Lung (tissue), 12 donors: ENCODE measurements around the gene ZNF445. TPM values are rescaled to one million over a fixed set of nuclear protein-coding genes. Genes with fewer than 3 reads are reported as not detected.

Experiments used
- ATAC-seq: fragments of 200-7000 bp; cut with Tn5 transposase; one replicate; pipeline ENCODE4 v1.9.1; 2020; ENCODE audit warnings: moderate number of reproducible peaks; ENCODE audit not compliant: insufficient read depth, low FRiP score
- DNase-seq, 3 donors: peaks; one replicate each; pipeline ENCODE4 v3.0.0-alpha.2; 2013 to 2017
- H3K27ac ChIP-seq, 2 donors: one replicate each; pipeline ENCODE4 v1.5.1; 2013; ENCODE audit warnings: mild to moderate bottlenecking in 2 of 2, moderate library complexity in 2 of 2, control low read depth in 1 of 2, inconsistent platforms in 1 of 2, low read depth in 1 of 2, low read length in 1 of 2
- H3K27me3 ChIP-seq, 3 donors: one replicate each; pipeline ENCODE4 v1.5.1; 2013; ENCODE audit warnings: low read length in 2 of 3; ENCODE audit not compliant: control insufficient read depth in 3 of 3, insufficient read depth in 3 of 3
- H3K36me3 ChIP-seq, 4 donors: one replicate each; pipeline ENCODE4 v1.5.1; 2013; ENCODE audit warnings: low read length in 4 of 4, mild to moderate bottlenecking in 1 of 4, moderate library complexity in 1 of 4; ENCODE audit not compliant: control insufficient read depth in 4 of 4, insufficient read depth in 4 of 4
- H3K4me1 ChIP-seq, 5 donors: one replicate each; pipeline ENCODE4 v1.5.1; 2013; ENCODE audit warnings: low read length in 5 of 5, mild to moderate bottlenecking in 2 of 5, moderate library complexity in 1 of 5; ENCODE audit not compliant: control insufficient read depth in 5 of 5, insufficient read depth in 5 of 5
- H3K4me3 ChIP-seq: one replicate; pipeline ENCODE4 v1.5.1; 2013; ENCODE audit warnings: mild to moderate bottlenecking, control low read depth, moderate library complexity
- H3K9ac ChIP-seq, 2 donors: one replicate each; pipeline ENCODE4 v1.5.1; 2013; ENCODE audit warnings: low read length in 2 of 2, control low read depth in 1 of 2; ENCODE audit not compliant: insufficient read depth in 1 of 2
- H3K9me3 ChIP-seq, 4 donors: one replicate each; pipeline ENCODE4 v1.5.1; 2013; ENCODE audit warnings: low read length in 3 of 4, mild to moderate bottlenecking in 1 of 4, moderate library complexity in 1 of 4; ENCODE audit not compliant: control insufficient read depth in 4 of 4, insufficient read depth in 3 of 4
- WGBS, 2 donors: extraction: QIAGEN DNeasy Blood & Tissue Kit; methylation state at CpG; one replicate each; pipeline ENCODE4 v1.1.7; 2013; 5-methylcytosine and 5-hydroxymethylcytosine counted together
- polyA plus RNA-seq, 2 donors: library from polyadenylated mRNA; stranded (reverse); fragments of 200-250 nt; gene quantifications; one replicate each; pipeline ENCODE4 v1.2.1, GENCODE V29; 2013
- total RNA-seq, 2 donors: library from RNA; depleted of rRNA in 1 of 2; stranded (reverse); fragments of >200 nt in 1 of 2; gene quantifications; one replicate each; pipeline ENCODE4 v1.2.1, GENCODE V29; 2014 to 2021
- TF ChIP-seq, protein P1 (sequence below): IDR thresholded peaks from 2 replicates; pipeline ENCODE4 v1.5.1; 2012; ENCODE audit warnings: mild to moderate bottlenecking; ENCODE audit errors: control extremely low read depth, extremely low read depth
- donor health status: control.
- donor health status: control.
- donor health status: Bipolar disorder and iron deficiency.
- donor health status: healthy.
- donor health status: DM: yes; HTN: yes; CAD: no.

Gene ZNF445
- total and polyA plus RNA-seq, 4 donors, result 2.7 to 23.2 (median 10.1) TPM

DNA sequence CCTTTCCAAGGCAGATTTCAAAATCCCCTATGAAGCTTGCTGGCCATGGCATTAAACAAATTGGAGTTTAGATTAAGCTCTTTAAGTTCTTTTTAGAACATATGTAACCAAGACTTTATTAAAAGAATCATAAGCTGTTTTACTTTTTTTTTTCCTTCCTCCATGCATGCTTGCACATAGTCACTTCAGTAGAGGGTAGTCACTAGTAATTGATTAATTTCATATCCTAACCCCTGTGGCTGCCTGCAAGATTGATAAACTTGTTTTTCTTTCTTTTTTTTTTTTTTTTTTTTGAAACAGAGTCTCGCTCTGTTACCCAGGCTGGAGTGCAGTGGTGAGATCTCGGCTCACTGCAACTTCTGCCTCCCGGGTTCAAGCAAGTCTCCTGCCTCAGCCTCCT is 44.3 kb upstream of the ZNF445 start:
- Histone ChIP-seq H3K9ac (no peak overlapping the region), H3K27ac (no peak overlapping the region), H3K27me3 (peaks cover 0 to 7% (median 0%) of the 10 kb centered on the region in 3 donors), H3K36me3 (no peaks in the 10 kb centered on the region), H3K4me3 (no peak overlapping the region), H3K4me1 (no peaks in the 10 kb centered on the region), H3K9me3 (no peaks in the 10 kb centered on the region)
- DNase-seq, result no peak
- TF ChIP-seq, protein P1, sequence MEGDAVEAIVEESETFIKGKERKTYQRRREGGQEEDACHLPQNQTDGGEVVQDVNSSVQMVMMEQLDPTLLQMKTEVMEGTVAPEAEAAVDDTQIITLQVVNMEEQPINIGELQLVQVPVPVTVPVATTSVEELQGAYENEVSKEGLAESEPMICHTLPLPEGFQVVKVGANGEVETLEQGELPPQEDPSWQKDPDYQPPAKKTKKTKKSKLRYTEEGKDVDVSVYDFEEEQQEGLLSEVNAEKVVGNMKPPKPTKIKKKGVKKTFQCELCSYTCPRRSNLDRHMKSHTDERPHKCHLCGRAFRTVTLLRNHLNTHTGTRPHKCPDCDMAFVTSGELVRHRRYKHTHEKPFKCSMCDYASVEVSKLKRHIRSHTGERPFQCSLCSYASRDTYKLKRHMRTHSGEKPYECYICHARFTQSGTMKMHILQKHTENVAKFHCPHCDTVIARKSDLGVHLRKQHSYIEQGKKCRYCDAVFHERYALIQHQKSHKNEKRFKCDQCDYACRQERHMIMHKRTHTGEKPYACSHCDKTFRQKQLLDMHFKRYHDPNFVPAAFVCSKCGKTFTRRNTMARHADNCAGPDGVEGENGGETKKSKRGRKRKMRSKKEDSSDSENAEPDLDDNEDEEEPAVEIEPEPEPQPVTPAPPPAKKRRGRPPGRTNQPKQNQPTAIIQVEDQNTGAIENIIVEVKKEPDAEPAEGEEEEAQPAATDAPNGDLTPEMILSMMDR, result no peak
- no peak for ATAC-seq
- 92 to 100% methylated on average over 3 of the region's 3 CpGs for WGBS, 2 donors

DNA sequence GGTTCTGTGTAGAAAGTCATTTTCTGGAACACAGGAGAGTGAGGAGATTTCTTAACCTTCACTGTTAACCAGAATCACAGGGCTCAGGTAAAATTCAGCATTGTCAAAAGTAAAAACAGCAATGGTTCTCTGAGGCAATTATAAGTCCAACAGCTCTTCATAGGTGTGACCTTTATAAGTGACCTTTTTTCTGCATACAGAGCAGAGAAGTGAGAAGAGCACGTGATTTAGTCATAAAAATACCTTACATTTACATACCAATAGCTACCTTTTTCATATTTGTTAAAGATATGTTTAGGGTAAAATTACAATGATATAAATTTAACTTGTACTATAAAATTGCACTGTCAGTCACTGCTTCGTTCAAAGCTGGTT is 41.3 kb upstream of the ZNF445 start:
- DNase-seq (no peak), ATAC-seq (no peak)
- H3K9ac ChIP-seq, result no peak overlapping the region
- H3K27ac ChIP-seq, result no peak overlapping the region
- no peaks in the 10 kb centered on the region for H3K4me1 ChIP-seq
- 58% methylated on average over 2 of the region's 2 CpGs for WGBS, 2 donors
- peaks cover 0 to 4% (median 0%) of the 10 kb centered on the region in 3 donors for H3K27me3 ChIP-seq
- no peaks in the 10 kb centered on the region for H3K9me3 ChIP-seq
- H3K36me3 ChIP-seq, result no peaks in the 10 kb centered on the region
- no peak overlapping the region for H3K4me3 ChIP-seq
- TF ChIP-seq, protein P1, result no peak

DNA sequence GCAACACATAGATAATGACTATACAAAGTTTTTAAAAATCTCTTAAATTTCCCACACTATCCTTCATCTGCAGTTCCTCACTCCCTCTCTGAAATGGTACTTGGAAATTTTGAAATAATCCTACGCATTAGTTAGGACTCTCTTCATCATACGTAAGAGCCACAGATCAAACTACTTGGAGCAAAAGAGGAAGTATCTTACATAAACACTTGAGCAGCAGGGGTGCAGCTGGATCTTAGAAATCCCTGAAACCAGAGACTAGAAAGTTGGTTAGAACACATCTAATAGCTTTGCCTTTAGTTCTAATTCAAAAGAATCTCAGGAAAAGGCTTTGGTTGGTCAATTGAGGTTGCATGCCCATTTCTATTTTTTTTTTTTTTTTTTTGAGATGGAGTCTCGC is 38.8 kb upstream of the ZNF445 start:
- H3K4me1 ChIP-seq, result peaks cover 0 to 4% (median under 1%) of the 10 kb centered on the region in 5 donors
- no peak overlapping the region for H3K27ac ChIP-seq
- 14 to 27% methylated on average over 2 of the region's 3 CpGs for WGBS, 2 donors
- no peak overlapping the region for H3K9ac ChIP-seq
- ATAC-seq (no peak), DNase-seq (no peak)
- TF ChIP-seq, protein P1, result no peak
- H3K4me3 ChIP-seq, result no peak overlapping the region
- no peaks in the 10 kb centered on the region for H3K9me3 ChIP-seq
- no peaks in the 10 kb centered on the region for H3K27me3 ChIP-seq
- no peaks in the 10 kb centered on the region for H3K36me3 ChIP-seq

DNA sequence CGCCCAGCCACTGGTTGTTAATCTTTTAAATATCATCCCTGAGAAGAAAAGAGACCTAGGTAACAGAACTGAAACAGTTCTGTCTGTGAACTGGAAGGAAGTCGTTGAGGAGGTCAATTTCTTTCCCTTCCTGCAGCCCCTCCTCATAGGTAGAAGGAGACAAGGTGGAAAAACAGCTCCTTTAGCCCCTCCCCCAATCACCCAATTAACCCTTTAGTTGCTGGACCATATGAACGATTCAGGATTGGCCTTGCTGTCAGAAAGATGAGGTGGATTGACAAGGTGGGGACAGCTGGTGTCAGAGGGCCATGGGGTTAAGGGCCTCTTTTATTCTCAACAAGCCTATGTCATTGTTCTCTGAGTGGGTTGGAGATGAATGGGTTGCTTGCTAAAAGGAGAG is 36.0 kb upstream of the ZNF445 start:
- ATAC-seq (no peak), DNase-seq (no peak)
- Histone ChIP-seq H3K36me3 (no peaks in the 10 kb centered on the region), H3K27me3 (no peaks in the 10 kb centered on the region), H3K4me3 (no peak overlapping the region), H3K9me3 (no peaks in the 10 kb centered on the region), H3K9ac (no peak overlapping the region), H3K27ac (no peak overlapping the region), H3K4me1 (peaks cover 0 to 11% (median 6%) of the 10 kb centered on the region in 5 donors)
- TF ChIP-seq, protein P1, result no peak
- WGBS, 2 donors, result 46 to 48% methylated on average over 3 of the region's 3 CpGs
